Measurements from ENCODE around the gene KIF15.
"Not testable (repeated sequence)": the region's sequence is repeated elsewhere in the genome, so short reads cannot be mapped to it uniquely, and the experiment has no call there.

Gene KIF15

GRCh38 chr3:44761424-44762169, at the start of gene KIF15, which contains the start of gene KIAA1143:
Gene KIF15, plus strand, starts transcription at chr3:44761794. Its CDS starts 72 bp downstream, at chr3:44761866.
Gene KIAA1143, minus strand, starts transcription at chr3:44761619. Its CDS starts 17 bp downstream, at chr3:44761602.
- DNase-seq (ENCODE audit: low read depth, low spot score) = peak; percentile 95

- DNase-seq (ENCODE audit: low read depth, low spot score) = peak; percentile 21
These were observed 49.0 kb upstream of the KIF15 start, which contains the start of gene ZNF502 for GRCh38 chr3:44712455-44713075. Gene ZNF502, plus strand, starts transcription at chr3:44712660. Its CDS starts 7,602 bp downstream, at chr3:44720262.

- DNase-seq (ENCODE audit: low read depth, low spot score) = no peak
These were observed 40.1 kb upstream of the KIF15 start for GRCh38 chr3:44721231-44722102.

- no peak for DNase-seq (ENCODE audit: low read depth, low spot score)
These were observed 39.5 kb upstream of the KIF15 start for GRCh38 chr3:44722103-44722401.

- DNase-seq (ENCODE audit: low read depth, low spot score) = peak; percentile 67
These were observed 32.1 kb upstream of the KIF15 start, which contains the start of gene ZNF501 for GRCh38 chr3:44729384-44729910. Gene ZNF501, plus strand, starts transcription at chr3:44729635. Its CDS starts 4,787 bp downstream, at chr3:44734422.

GRCh38 chr3:44734646-44735168, 26.9 kb upstream of the KIF15 start:
- no peak for DNase-seq (ENCODE audit: low read depth, low spot score)

GRCh38 chr3:44761101-44761423, 532 bp upstream of the KIF15 start:
- no peak for DNase-seq (ENCODE audit: low read depth, low spot score)

- no peak for DNase-seq (ENCODE audit: low read depth, low spot score)
These were observed 630 bp downstream of the KIF15 start for GRCh38 chr3:44762170-44762677.

- DNase-seq (ENCODE audit: low read depth, low spot score) = no peak
These were observed 1.1 kb downstream of the KIF15 start for GRCh38 chr3:44762690-44763089.

- DNase-seq (ENCODE audit: low read depth, low spot score) = no peak
These were observed 2.7 kb downstream of the KIF15 start for GRCh38 chr3:44764248-44764647.

GRCh38 chr3:44771424-44772098, 10.0 kb downstream of the KIF15 start:
- no peak for DNase-seq (ENCODE audit: low read depth, low spot score)

- DNase-seq (ENCODE audit: low read depth, low spot score) = no peak
These were observed 10.5 kb downstream of the KIF15 start for GRCh38 chr3:44772099-44772442.

- no peak for DNase-seq (ENCODE audit: low read depth, low spot score)
These were observed 21.3 kb downstream of the KIF15 start for GRCh38 chr3:44782891-44783290.

- no peak for DNase-seq (ENCODE audit: low read depth, low spot score)
These were observed 33.6 kb downstream of the KIF15 start for GRCh38 chr3:44795197-44795596.

- no peak for DNase-seq (ENCODE audit: low read depth, low spot score)
These were observed 40.4 kb downstream of the KIF15 start for GRCh38 chr3:44802011-44802410.

- no peak for DNase-seq (ENCODE audit: low read depth, low spot score)
These were observed 41.7 kb downstream of the KIF15 start for GRCh38 chr3:44803298-44803697.

- DNase-seq (ENCODE audit: low read depth, low spot score) = no peak
These were observed 44.4 kb downstream of the KIF15 start for GRCh38 chr3:44805960-44806359.

GRCh38 chr3:44814751-44815150, 53.2 kb downstream of the KIF15 start:
- DNase-seq (ENCODE audit: low read depth, low spot score) = no peak

GRCh38 chr3:44816334-44816733, 54.7 kb downstream of the KIF15 start:
- not testable (repeated sequence) for DNase-seq (ENCODE audit: low read depth, low spot score)

GRCh38 chr3:44821206-44821605, 59.6 kb downstream of the KIF15 start:
- not testable (repeated sequence) for DNase-seq (ENCODE audit: low read depth, low spot score)

Measured in activated CD4-positive, CD25-positive, alpha-beta regulatory T cell treated with anti-CD3 and anti-CD28 coated beads, Interleukin-2, amount 50 U/mL, for 16 hours (primary cell).